HUES48 (cell line): ENCODE data around the gene DMD.

Experiments
- H3K27ac ChIP-seq: one replicate; pipeline ENCODE4 v1.7.0; 2013; ENCODE audit warnings: low read depth, low read length, inconsistent platforms
- H3K27me3 ChIP-seq: 2 replicates; pipeline ENCODE4 v1.6.1; 2013; ENCODE audit warnings: mild to moderate bottlenecking, low read length; ENCODE audit not compliant: control insufficient read depth, insufficient read depth
- H3K36me3 ChIP-seq: 2 replicates; pipeline ENCODE4 v1.6.1; 2013; ENCODE audit warnings: low read length; ENCODE audit not compliant: control insufficient read depth, insufficient read depth
- H3K4me1 ChIP-seq: 2 replicates; pipeline ENCODE4 v1.6.1; 2013; ENCODE audit warnings: mild to moderate bottlenecking, low read length; ENCODE audit not compliant: control insufficient read depth, insufficient read depth
- H3K4me3 ChIP-seq: 2 replicates; pipeline ENCODE4 v1.5.1; 2013; ENCODE audit warnings: mild to moderate bottlenecking, low read depth, low read length
- H3K9ac ChIP-seq: 2 replicates; pipeline ENCODE4 v1.6.1; 2013; ENCODE audit warnings: mild to moderate bottlenecking, low read depth, low read length, moderate library complexity
- H3K9me3 ChIP-seq: 2 replicates; pipeline ENCODE4 v1.6.1; 2013; ENCODE audit warnings: low read length; ENCODE audit not compliant: control insufficient read depth, insufficient read depth

DMD gene

GRCh38 chrX:32524385-32524784, 687.0 kb downstream of the DMD start:
- H3K4me1 ChIP-seq: peaks cover 4% of the 10 kb centered on the region; the same call in 1 of the 2 replicates
- no peak overlapping the region for H3K4me3 ChIP-seq
- no peaks in the 10 kb centered on the region for H3K36me3 ChIP-seq
- no peak overlapping the region for H3K9ac ChIP-seq
- no peaks in the 10 kb centered on the region for H3K9me3 ChIP-seq
- H3K27ac ChIP-seq: no peak overlapping the region
- H3K27me3 ChIP-seq: no peaks in the 10 kb centered on the region

DNA sequence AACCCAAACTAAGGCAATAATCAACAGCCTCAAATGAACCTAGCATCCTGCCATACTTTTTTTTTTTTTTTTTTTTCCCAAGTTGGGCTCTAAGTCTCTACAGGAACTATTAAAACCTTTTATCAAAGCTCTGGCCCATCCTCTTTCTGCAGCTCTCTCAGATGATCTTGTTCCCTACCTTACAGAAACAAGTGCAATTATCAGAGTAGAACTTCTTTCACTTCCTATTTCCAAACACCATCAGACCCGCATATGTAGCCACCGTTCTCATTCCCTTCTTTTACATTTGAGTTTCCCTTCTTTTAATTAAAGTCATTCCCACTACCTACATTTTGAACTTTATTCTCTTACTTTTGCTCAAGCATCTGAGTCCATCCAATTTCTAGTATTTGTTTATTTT, 690.6 kb downstream of the DMD start:
- no peaks in the 10 kb centered on the region for H3K27me3 ChIP-seq
- no peak overlapping the region for H3K4me3 ChIP-seq
- H3K9ac ChIP-seq: no peak overlapping the region
- no peaks in the 10 kb centered on the region for H3K4me1 ChIP-seq
- H3K9me3 ChIP-seq: no peaks in the 10 kb centered on the region
- no peak overlapping the region for H3K27ac ChIP-seq
- no peaks in the 10 kb centered on the region for H3K36me3 ChIP-seq

DNA sequence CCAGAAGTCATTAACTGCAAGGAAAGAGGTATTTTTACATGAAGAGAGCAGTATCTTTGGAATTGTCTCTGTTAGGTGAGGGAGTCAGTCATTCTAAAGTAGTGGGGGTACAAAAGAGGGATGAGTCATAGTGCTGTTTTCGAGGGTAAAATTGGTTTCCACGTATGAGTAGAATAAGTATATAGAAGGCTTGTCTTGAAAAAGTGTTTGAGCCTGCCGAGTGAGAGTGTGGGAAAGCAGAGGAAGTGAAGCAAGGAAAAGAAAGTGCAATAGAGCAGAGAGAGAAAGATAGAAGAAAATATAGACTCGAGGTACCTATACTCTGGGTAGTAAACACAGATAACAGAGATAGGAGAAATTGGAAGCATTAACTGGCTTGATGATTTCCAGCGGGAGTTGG, 696.4 kb downstream of the DMD start:
- Histone ChIP-seq H3K36me3 (no peaks in the 10 kb centered on the region), H3K9ac (no peak overlapping the region), H3K4me1 (no peaks in the 10 kb centered on the region), H3K27me3 (no peaks in the 10 kb centered on the region), H3K4me3 (no peak overlapping the region), H3K9me3 (no peaks in the 10 kb centered on the region), H3K27ac (no peak overlapping the region)

DNA sequence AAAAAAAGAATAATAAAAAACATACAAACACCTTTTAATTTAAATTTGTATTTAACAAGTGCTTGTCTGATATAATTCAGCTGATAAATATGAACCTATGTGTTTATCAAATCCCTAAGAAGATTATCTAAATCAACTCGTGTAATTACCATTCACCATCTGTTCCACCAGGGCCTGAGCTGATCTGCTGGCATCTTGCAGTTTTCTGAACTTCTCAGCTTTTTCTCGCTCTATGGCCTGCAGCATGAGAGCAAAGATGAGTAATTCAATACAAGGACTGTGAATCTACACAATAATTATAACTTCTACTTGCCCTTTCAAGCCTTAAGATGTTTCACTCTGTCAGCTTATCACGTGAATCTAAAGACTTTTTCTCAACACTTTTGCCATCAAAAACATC, 709.7 kb downstream of the DMD start:
- Histone ChIP-seq H3K36me3 (no peaks in the 10 kb centered on the region), H3K27me3 (no peaks in the 10 kb centered on the region), H3K9ac (no peak overlapping the region), H3K4me3 (no peak overlapping the region), H3K27ac (no peak overlapping the region), H3K4me1 (no peaks in the 10 kb centered on the region), H3K9me3 (no peaks in the 10 kb centered on the region)

- H3K9me3 ChIP-seq: no peaks in the 10 kb centered on the region
- no peaks in the 10 kb centered on the region for H3K36me3 ChIP-seq
- no peaks in the 10 kb centered on the region for H3K27me3 ChIP-seq
- H3K4me3 ChIP-seq: no peak overlapping the region
- no peaks in the 10 kb centered on the region for H3K4me1 ChIP-seq
- H3K27ac ChIP-seq: no peak overlapping the region
- H3K9ac ChIP-seq: no peak overlapping the region
Measured at GRCh38 chrX:32496671-32497070, 714.7 kb downstream of the DMD start.

GRCh38 chrX:32495855-32496254, 715.5 kb downstream of the DMD start:
- Histone ChIP-seq H3K36me3 (no peaks in the 10 kb centered on the region), H3K9ac (no peak overlapping the region), H3K9me3 (no peaks in the 10 kb centered on the region), H3K27ac (no peak overlapping the region), H3K4me3 (no peak overlapping the region), H3K4me1 (no peaks in the 10 kb centered on the region), H3K27me3 (no peaks in the 10 kb centered on the region)

GRCh38 chrX:32489125-32489524, 722.2 kb downstream of the DMD start:
- H3K36me3 ChIP-seq: no peaks in the 10 kb centered on the region
- no peaks in the 10 kb centered on the region for H3K9me3 ChIP-seq
- H3K27me3 ChIP-seq: no peaks in the 10 kb centered on the region
- no peak overlapping the region for H3K9ac ChIP-seq
- no peak overlapping the region for H3K4me3 ChIP-seq
- no peaks in the 10 kb centered on the region for H3K4me1 ChIP-seq
- H3K27ac ChIP-seq: no peak overlapping the region

- no peak overlapping the region for H3K27ac ChIP-seq
- no peak overlapping the region for H3K4me3 ChIP-seq
- H3K9me3 ChIP-seq: no peaks in the 10 kb centered on the region
- no peaks in the 10 kb centered on the region for H3K27me3 ChIP-seq
- no peaks in the 10 kb centered on the region for H3K4me1 ChIP-seq
- H3K9ac ChIP-seq: no peak overlapping the region
- H3K36me3 ChIP-seq: no peaks in the 10 kb centered on the region
Measured at GRCh38 chrX:32483534-32484136, 727.7 kb downstream of the DMD start.

DNA sequence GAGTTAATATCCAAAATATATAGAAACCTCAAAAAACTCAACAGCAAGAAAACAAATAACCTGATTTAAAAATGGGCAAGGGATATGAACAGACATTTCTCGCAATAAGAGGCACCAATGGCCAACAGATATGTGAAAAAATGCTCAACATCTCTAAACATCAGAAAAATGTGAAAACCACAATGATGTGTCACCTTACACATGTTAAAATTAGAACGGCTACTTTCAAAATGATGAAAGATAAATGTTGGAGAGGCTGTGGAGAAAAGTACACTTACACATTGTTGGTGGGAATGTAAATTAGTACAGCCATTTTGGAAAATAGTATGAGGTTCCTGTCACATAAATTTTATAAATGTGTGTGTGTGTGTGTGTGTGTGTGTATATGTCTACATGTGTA, 731.3 kb downstream of the DMD start:
- Histone ChIP-seq H3K4me1 (no peaks in the 10 kb centered on the region), H3K27ac (no peak overlapping the region), H3K36me3 (no peaks in the 10 kb centered on the region), H3K9me3 (no peaks in the 10 kb centered on the region), H3K27me3 (no peaks in the 10 kb centered on the region), H3K4me3 (no peak overlapping the region), H3K9ac (no peak overlapping the region)

DNA sequence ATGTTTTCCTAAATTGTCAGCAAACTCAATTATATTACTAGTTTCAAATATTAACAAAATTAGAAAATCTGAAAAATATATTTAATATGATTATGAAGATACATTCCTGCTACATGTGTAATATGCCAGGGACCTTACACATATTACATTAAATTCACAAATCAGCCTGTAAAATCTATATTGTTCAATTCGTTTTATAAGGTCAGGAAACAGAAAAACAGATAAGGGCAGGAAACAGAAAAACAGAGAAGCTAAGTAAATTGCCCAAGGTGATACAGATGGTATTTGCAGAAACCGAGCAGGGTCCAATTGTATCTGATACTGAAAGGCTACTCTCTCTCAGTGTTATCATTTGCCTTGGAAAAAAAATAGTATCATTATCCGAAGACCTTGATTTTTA, 739.0 kb downstream of the DMD start:
- Histone ChIP-seq H3K27ac (no peak overlapping the region), H3K27me3 (no peaks in the 10 kb centered on the region), H3K9ac (no peak overlapping the region), H3K36me3 (no peaks in the 10 kb centered on the region), H3K4me1 (no peaks in the 10 kb centered on the region), H3K4me3 (no peak overlapping the region), H3K9me3 (no peaks in the 10 kb centered on the region)

GRCh38 chrX:32455704-32456103, 755.6 kb downstream of the DMD start:
- H3K4me1 ChIP-seq: no peaks in the 10 kb centered on the region
- H3K9me3 ChIP-seq: no peaks in the 10 kb centered on the region
- H3K36me3 ChIP-seq: no peaks in the 10 kb centered on the region
- H3K27me3 ChIP-seq: no peaks in the 10 kb centered on the region
- no peak overlapping the region for H3K4me3 ChIP-seq
- H3K9ac ChIP-seq: no peak overlapping the region
- H3K27ac ChIP-seq: no peak overlapping the region
